NCI-H1417 treated with DMSO at 0.1 percent for 48 hours (cell line): ENCODE results near the gene KLK10.
"Not testable (repeated sequence)": the region's sequence is repeated elsewhere in the genome, so short reads cannot be mapped to it uniquely, and the experiment has no call there.

ENCODE experiments used
- DNase-seq: peaks from one replicate; lab custom pipeline; 2025; lab: John Stamatoyannopoulos, UW

Gene KLK10

GRCh38 chr19:51001515-51001914 is 18.0 kb downstream of the KLK10 start, which contains the start of gene KLK8:
Gene KLK8 (minus strand): TSS chr19:51001604. CDS start chr19:51001167, 437 bp downstream.
- DNase-seq: no peak

- no peak for DNase-seq
These were observed 18.5 kb downstream of the KLK10 start for GRCh38 chr19:51000981-51001380.

- no peak for DNase-seq
These were observed 19.1 kb downstream of the KLK10 start for GRCh38 chr19:51000426-51000825.

GRCh38 chr19:50998686-50999085 is 20.8 kb downstream of the KLK10 start:
- no peak for DNase-seq

GRCh38 chr19:50998061-50998460 is 21.4 kb downstream of the KLK10 start:
- DNase-seq: no peak

- DNase-seq: no peak
These were observed 25.4 kb downstream of the KLK10 start for GRCh38 chr19:50994129-50994528.

- DNase-seq: no peak
These were observed 26.9 kb downstream of the KLK10 start for GRCh38 chr19:50992666-50993035.

GRCh38 chr19:50984416-50984815 is 35.1 kb downstream of the KLK10 start:
- DNase-seq: not testable (repeated sequence)

- DNase-seq: no peak
These were observed 35.8 kb downstream of the KLK10 start, which contains the start of gene KLK7 for GRCh38 chr19:50983625-50984292. Gene KLK7 (minus strand): TSS chr19:50983917. CDS start chr19:50982399, 1,518 bp downstream.

GRCh38 chr19:50982186-50982585 is 37.3 kb downstream of the KLK10 start:
- no peak for DNase-seq

GRCh38 chr19:50981587-50982146 is 37.8 kb downstream of the KLK10 start:
- no peak for DNase-seq

- DNase-seq: no peak
These were observed 39.3 kb downstream of the KLK10 start for GRCh38 chr19:50980208-50980607.

GRCh38 chr19:50979758-50980157 is 39.8 kb downstream of the KLK10 start:
- DNase-seq: no peak

GRCh38 chr19:50978772-50979390 is 40.6 kb downstream of the KLK10 start:
- no peak for DNase-seq

- no peak for DNase-seq
These were observed 41.9 kb downstream of the KLK10 start for GRCh38 chr19:50977626-50978025.

- no peak for DNase-seq
These were observed 43.7 kb downstream of the KLK10 start for GRCh38 chr19:50975766-50976165.

- no peak for DNase-seq
These were observed 44.6 kb downstream of the KLK10 start for GRCh38 chr19:50974702-50975556.

- DNase-seq: no peak
These were observed 46.6 kb downstream of the KLK10 start for GRCh38 chr19:50972795-50973376.

- not testable (repeated sequence) for DNase-seq
These were observed 49.7 kb downstream of the KLK10 start for GRCh38 chr19:50969810-50970209.

GRCh38 chr19:50969413-50969760 is 50.1 kb downstream of the KLK10 start, which contains the start of gene KLK6:
Gene KLK6 (minus strand): TSS chr19:50969591. CDS start chr19:50968104, 1,487 bp downstream.
- no peak for DNase-seq

GRCh38 chr19:50968716-50969412 is 50.6 kb downstream of the KLK10 start:
- no peak for DNase-seq
